GM15510 (cell line): ENCODE results near the gene UAP1L1.

Source experiments
- POLR2A ChIP-seq: IDR thresholded peaks from 3 replicates; pipeline ENCODE4 v1.6.1; 2011; ENCODE audit warnings: borderline replicate concordance; ENCODE audit not compliant: insufficient read length; ENCODE audit errors: extremely low read depth

UAP1L1 gene

DNA sequence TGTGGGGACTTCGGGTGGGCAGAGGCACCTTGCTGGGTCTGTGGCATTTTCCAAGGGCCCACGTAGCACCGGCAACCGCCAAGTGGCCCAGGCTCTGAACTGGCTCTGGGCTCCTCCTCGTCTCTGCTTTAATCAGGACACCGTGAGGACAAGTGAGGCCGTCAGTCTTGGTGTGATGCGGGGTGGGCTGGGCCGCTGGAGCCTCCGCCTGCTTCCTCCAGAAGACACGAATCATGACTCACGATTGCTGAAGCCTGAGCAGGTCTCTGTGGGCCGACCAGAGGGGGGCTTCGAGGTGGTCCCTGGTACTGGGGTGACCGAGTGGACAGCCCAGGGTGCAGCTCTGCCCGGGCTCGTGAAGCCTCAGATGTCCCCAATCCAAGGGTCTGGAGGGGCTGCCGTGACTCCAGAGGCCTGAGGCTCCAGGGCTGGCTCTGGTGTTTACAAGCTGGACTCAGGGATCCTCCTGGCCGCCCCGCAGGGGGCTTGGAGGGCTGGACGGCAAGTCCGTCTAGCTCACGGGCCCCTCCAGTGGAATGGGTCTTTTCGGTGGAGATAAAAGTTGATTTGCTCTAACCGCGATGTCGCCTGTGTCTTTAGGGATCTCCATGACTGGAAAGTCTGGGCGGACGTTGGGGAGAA is 31.4 kb downstream of the UAP1L1 start:
- TF ChIP-seq POLR2A, result no peak

DNA sequence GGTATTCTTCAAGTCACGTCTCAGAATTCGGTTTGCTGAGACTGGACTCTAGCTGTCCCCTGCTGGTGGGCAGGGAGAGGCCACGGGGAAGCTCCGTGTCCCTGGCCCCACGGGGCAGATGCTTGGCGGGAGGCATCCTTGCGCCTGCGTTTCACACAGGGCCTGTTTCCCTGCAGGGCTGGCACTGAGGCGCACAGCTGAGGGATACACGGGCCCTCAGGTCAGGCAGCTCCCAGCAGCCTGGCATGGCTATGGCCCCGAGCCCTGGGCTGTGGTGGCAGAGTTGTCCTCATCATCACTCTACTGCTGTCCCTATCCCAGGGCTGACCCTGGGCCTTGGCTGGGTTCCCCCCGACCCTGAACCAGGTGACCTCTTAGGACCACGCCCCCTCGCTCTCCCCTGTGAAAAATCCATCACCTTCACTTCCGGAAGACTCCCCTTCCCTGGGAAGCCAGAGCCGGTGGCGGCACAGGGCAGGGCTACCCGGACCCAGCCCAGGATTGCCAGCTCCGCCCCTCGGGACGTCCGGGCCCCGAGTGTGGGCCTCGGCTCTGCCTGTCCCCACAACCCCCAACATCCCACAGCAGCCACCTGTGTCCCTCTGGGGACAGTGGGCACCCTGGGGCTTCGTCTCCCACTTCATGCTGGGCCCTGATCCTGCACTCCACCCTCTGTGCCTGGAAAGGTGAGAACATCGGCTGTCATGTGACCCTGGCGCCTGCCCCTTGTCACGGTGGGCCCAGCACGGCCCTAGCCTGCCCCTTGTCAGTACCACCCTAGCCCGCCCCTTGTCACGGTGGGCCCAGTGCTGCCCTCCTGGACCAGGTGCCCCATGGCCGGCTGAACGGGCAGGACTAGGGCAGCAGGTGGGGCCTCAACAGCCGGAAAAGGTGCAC is 32.2 kb downstream of the UAP1L1 start:
- TF ChIP-seq POLR2A, result no peak

DNA sequence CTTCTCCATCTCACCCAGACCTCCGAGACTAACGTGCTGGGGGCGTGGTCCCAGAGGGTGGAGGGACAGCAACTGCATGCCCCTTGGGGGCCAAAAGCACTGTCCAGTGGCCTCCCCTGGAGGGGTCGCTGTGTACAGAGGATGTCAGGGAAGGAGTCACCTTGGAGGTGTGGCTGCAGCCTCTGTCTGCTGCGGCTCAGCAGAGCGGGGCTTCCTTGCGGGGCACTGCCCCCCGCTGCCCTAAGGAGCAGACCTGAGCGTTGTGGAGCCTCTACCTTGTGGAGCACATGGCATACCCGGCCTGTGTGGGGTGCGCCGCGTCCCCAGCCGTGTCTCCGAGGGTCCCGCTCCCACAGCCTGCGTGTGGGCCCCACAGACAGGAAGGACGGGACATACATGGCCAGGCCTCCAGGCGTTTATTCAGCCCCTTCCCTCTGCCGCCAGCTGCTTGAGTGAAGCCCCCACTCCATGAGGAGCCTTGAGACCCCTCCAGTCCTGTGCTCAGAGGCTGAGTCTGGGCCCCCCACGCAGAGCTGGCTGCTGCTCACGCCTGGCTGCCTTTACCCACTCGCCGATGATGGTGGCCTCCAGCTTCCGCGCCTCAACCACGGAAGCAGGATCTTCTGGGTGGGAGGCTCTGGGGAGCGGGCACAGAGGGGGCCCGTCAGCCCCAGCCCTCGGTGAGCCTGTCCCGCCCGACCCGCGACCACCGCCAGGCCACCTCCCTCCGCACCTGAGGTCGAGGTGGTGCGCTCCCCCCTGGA is 33.0 kb downstream of the UAP1L1 start:
- TF ChIP-seq POLR2A, result no peak

DNA sequence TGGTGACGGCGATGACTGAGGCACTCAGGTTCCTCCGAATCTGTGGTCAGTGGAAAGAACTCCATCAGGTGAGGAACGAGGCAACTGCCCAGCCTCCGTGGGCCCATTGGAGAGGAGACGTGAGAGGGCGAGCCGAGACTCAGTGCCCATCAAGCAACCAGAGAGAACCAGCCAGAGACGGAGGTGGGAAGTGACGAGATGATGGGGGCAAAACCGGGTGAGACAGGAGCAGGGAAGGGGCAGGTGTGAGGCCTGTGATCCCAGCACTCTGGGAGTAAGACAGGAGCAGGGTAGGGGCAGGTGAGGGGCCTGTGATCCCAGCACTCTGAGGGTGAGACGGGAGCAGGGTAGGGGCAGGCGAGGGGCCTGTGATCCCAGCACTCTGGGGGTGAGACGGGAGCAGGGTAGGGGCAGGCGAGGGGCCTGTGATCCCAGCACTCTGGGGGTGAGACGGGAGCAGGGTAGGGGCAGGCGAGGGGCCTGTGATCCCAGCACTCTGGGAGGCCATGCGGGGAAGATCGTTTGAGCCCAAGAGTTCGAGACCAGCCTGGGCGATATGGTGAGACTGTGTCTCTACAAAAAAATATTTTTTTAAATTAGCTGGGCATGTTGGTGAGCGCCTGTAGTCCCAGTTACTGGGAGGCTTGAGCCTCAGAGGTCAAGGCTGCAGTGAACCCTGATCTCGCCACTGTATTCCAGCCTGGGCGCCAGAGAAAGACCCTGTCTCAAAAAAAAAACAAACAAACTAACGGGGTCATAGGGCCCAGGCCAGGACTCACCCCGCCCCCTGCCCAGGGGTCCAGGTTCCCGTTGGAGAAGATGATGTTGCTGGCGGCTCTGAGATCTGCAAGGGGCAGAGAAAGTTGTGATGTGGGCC is 33.8 kb downstream of the UAP1L1 start:
- TF ChIP-seq POLR2A, result no peak

DNA sequence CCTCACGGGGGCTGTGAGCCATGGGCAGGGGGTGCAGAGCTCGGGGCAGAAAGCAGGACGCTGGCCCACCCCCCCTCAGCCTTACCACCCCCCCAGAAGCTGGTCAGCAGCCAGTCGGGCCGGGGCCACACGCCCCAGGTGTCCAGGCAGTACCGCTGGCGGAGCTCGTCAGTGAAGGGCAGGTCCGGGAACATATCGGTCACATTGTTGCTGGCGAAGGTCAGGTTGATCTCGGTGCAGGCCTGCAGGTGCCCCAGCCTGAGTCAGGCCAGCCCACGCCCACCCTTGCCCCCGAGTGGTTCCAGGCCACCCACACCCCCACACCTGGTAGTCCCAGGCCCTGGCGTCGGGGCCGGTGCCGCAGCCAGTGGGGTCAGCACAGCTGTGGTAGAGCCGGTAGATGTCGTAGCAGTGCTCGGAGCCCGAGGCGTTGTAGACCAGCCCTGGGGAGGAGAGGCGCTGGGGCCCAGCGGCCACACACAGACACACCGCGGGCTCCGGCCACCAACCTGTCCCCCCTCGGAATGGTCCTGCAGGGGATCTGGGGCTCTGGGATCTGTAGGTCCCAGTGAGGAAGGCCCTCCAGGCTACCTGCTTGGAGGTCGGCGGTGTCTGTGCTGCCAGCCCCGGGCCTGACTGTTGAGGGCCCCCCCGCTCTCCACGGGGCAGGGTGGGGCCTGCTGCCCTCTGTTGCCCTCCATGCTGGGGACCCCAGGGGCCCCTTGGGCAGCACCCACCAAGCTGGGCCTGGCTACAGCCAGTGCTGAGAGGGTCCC is 34.7 kb downstream of the UAP1L1 start:
- no peak for TF ChIP-seq POLR2A

DNA sequence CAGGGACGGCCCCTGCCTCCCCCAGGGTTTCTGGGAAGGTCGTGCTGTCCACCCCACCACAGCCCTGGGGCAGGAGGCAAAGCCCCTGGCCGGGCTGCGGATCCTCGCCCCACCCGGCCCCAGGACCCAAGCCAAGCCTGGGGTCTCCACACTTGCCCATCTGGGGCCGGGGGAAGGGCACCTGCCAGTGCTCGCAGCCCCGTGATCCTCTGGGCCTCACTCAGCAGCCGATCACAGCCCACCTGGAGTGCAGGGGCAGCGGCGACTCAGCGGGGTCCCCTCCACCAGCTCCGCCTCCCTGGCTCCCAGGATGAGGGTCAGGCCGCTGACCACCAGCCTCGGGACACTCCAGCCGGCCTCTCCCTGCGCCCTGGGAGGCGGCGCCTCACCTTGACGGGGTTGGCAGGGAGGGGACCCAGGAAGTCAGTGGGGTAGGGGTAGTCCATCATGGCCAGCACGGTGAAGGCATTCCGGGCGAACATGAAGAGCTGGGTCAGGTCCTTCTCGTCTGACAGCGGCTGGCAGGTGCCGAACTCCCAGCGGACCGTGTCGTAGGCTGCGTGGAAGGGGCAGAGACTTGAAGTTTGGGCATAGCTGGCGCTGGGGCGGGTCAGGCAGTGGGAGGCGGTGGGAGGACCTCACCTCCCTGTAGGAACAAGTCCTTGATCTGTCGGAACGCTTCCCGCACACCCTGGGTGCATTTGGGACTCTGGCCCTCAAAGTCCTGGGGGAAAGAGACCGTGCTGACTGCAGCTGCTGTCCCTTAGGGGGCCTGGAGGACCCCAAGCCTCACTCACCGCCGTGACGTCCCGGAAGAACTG is 35.5 kb downstream of the UAP1L1 start:
- TF ChIP-seq POLR2A, result no peak

DNA sequence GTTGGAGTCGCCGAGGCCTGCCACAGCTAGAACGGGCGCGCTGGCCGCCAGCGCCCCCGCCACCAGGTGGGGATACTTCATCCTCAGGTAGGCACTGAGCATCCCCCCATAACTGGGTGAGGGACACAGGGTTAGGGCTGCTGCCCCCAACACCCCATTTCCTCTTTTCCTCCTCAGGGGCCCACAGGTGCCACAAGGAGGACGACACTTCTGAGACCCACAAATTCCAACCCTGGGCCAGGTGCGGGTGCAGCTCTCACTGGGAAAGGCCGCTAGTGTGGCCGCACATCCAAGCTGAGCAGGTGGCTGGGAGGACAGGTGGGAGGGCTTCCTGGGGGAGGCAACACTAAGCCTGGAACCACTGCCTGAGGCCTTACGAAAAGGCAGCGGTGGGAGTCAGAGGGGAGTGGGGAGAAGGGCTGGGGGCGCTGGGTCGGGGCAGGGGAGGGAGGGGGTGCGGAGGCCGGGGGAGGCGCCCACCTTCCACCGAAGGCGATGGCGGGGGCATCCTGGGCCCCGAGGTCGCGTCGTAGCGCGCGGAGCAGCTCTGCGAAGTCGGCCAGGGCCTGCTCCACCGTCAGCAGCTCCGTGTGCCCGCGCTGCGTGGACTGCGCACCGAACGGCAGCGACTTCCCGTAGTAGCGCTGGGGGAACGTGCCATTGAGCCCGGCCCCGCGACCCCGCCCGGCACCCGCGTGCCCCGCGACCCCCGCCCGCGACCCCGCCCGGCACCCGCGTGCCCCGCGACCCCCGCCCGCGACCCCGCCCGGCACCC is 36.3 kb downstream of the UAP1L1 start:
- TF ChIP-seq POLR2A, result no peak

DNA sequence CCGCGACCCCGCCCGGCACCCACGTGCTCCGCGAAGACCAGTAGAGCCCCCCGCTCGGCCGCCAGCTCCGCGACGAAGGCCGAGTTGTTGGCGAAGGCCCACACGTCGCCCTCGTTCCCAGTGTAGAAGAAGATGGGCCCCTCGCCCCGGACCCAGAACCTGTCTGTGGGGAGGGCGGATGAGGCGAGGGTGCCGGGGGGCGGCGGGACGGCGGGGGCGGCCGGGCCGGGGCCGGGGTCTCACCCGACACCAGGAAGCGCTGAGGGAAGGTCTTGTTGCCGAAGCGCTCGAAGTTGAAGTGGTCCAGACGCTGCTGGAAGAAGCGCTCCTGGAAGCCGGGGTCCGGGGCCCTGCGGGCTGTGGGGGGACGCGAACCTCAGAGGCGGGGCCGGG is 36.9 kb downstream of the UAP1L1 start:
- TF ChIP-seq POLR2A, result no peak

DNA sequence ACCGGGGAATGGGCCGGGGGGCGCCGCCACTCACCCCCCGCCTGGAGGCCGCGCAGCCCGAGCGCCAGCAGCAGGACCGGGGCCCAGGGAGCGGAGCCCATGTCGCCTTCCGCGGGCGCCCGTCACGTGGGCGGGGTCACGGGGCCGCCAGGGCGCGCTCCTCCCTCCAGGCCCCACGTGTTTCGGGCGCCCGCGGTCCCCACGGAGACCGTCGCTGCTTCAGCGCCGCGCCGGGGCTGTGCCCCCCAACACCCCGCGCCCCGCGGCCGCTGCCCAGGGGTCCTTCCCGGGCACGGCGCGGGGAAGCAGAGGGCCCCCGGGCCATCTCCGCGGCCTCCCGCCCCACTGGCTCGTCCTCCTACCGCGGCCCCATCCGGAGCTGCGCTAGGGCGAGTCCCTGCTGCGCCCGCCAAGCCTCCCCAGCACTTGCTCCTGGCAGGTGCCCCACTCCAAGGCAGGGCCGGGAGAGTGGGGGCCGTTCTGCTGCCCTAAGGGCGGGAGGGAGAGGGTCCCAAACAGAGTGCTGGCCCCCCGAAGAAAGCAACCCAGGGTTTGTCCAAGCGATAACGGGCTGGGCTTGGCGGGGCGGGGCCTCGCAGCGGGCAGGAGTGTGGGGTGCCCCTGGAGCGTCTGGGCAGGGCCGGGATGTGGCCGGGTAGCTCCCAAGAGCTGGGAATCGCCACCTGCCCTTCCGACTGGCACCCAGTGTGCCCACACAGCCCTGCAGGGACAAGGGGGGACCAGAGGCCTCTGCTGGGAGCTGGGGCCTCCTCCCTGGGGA is 37.5 kb downstream of the UAP1L1 start, which contains the start of gene DPP7:
Gene DPP7 (minus strand): TSS at position 121 of the 781 bp plus-strand sequence. CDS start 20 bp downstream, at position 101.
- peak; percentile 78 for TF ChIP-seq POLR2A

DNA sequence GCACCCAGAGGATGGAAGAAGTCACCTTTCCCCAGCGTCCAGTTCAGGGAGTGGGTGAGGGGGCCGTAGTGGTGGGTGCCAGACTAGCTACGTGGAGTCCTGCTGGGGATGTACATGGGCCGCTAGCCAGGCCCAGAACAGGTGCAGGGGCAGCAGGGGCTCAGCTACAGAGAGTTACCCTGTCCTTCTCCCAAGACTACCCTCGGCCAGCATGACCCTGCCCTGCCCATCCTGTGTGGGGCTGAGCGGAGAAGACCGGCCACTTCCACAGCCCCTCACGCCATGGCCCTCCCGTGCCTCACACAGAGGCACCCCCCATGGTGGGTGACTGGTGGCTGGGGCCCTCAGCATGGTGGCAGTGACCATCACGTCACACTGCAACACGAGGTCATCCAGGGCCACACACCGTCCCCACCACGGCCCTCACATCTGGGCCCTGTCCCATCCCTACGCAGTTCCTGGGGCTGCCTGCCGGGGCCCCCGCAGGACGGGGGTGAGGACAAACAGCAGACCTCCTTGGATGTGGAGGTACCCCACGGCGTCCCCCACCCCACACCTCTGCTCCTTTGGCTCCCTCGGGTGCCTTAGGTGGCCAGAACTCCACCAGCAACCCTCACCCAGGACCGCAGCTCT is 38.2 kb downstream of the UAP1L1 start:
- TF ChIP-seq POLR2A, result no peak

DNA sequence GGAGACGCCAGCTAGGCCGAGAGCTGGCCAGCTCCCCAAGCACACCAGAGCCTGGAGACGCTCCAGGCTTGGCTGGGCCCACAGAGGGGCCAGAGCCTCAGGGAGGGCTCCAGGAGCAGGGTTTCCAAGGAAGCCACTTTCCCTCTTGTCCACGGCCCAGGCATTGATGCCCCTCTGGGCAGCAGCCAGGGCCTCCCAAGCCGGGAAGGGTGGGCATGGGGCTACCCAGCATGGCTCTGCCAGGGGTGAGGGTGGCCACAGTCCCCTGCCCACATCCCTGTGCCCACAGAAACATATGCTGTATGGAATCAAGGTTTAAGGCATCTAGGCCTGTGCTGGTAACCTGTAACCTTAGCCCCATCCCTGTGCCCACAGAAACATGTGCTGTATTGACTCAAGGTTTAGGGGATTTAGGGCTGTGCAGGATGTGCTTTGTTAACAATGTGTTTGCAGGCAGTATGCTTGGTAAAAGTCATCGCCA is 38.8 kb downstream of the UAP1L1 start:
- TF ChIP-seq POLR2A, result no peak
